HepG2 (cell line): ENCODE data around the gene TWIST2. TPM values are rescaled to one million over a fixed set of nuclear protein-coding genes. Genes with fewer than 3 reads are reported as not detected.

Experiments
- ATAC-seq: fragments of 200-7000 bp; cut with Tn5 transposase; 3 replicates; pipeline ENCODE4 v1.9.1; 2020; ENCODE audit warnings: mild to moderate bottlenecking, moderate library complexity
- BruUV-seq: library from RNA; stranded (reverse); fragments of 400-500 nt; replicated peaks from 2 replicates; lab custom pipeline; 2021; lab: Mats Ljungman, UMichigan
- CTCF ChIA-PET: fragments of 300-600 bp; formaldehyde crosslinking; extraction: SDS; loops from one replicate; lab custom pipeline; 2021; ENCODE audit warnings: low total read pairs, inconsistent platforms, low intra/inter-chr PET ratio; lab: Yijun Ruan, JAX
- POLR2A ChIA-PET: fragments of 350-600 bp; sonication (Branson Sonifier 250); formaldehyde crosslinking; loops from one replicate; lab custom pipeline; 2020; ENCODE audit warnings: antibody characterized with exemption, inconsistent platforms; lab: Yijun Ruan, JAX
- DNase-seq: peaks from one replicate; pipeline ENCODE4 v3.0.0-alpha.2; 2015; ENCODE audit warnings: low spot score
- FAIRE-seq: peaks from 3 replicates; lab custom pipeline; 2011; peaks lifted over from hg19 to GRCh38; lab: Jason Lieb, UNC
- H2AFZ ChIP-seq: one replicate; pipeline ENCODE4 v1.6.1; 2011; ENCODE audit warnings: low read length, inconsistent platforms
- H3K27ac ChIP-seq: fragments of 300-600 bp; 3 replicates; pipeline ENCODE4 v1.8.0; 2011; ENCODE audit warnings: mixed run types, mild to moderate bottlenecking, mixed read lengths, low read length, inconsistent platforms; ENCODE audit not compliant: insufficient read depth; ENCODE audit errors: extremely low read length
- H3K27me3 ChIP-seq, 2 experiments: fragments of 200-600 bp in 1 of 2; 2 replicates in 1 of 2; 3 replicates in 1 of 2; pipeline versions ENCODE4 v1.6.0 to v1.8.0; 2011; ENCODE audit warnings: low read length in 2 of 2, mild to moderate bottlenecking in 2 of 2, moderate library complexity in 2 of 2, inconsistent platforms in 1 of 2; ENCODE audit not compliant: insufficient read depth in 2 of 2, control insufficient read depth in 1 of 2
- H3K36me3 ChIP-seq, 2 experiments: fragments of 200-600 bp in 1 of 2; replicated peaks in 1 of 2; 2 replicates in 1 of 2; 3 replicates in 1 of 2; pipeline versions ENCODE4 v1.5.1 to v1.8.0; 2011; ENCODE audit warnings: low read length in 2 of 2, inconsistent platforms in 1 of 2; ENCODE audit not compliant: insufficient read depth in 2 of 2, control insufficient read depth in 1 of 2
- H3K4me1 ChIP-seq: 2 replicates; pipeline ENCODE4 v1.5.1; 2012; ENCODE audit warnings: low read length, inconsistent platforms; ENCODE audit not compliant: insufficient read depth
- H3K4me2 ChIP-seq: 2 replicates; pipeline ENCODE4 v1.6.0; 2011; ENCODE audit warnings: low read depth, low read length, inconsistent platforms
- H3K4me3 ChIP-seq, 3 experiments: fragments of 200-600 bp in 1 of 3; sonication (generic), shearing (Covaris generic) in 1 of 3; replicated peaks in 1 of 3; 2 replicates each; pipeline ENCODE4 v1.5.1; 2011 to 2016; ENCODE audit warnings: low read length in 3 of 3, inconsistent platforms in 2 of 3, low read depth in 2 of 3, mild to moderate bottlenecking in 2 of 3, control low read depth in 1 of 3, mixed read lengths in 1 of 3; ENCODE audit not compliant: insufficient read depth in 1 of 3
- H3K79me2 ChIP-seq: one replicate; pipeline ENCODE4 v1.6.1; 2011; ENCODE audit warnings: low read length, inconsistent platforms; ENCODE audit not compliant: insufficient read depth
- H3K9ac ChIP-seq: 2 replicates; pipeline ENCODE4 v1.6.0; 2011; ENCODE audit warnings: mild to moderate bottlenecking, low read depth, low read length, inconsistent platforms; ENCODE audit not compliant: insufficient read depth
- H3K9me3 ChIP-seq: 2 replicates; pipeline ENCODE4 v1.5.1; 2012; ENCODE audit warnings: mild to moderate bottlenecking, low read length
- H4K20me1 ChIP-seq: 2 replicates; pipeline ENCODE4 v1.6.0; 2011; ENCODE audit warnings: inconsistent platforms, mild to moderate bottlenecking, low read length, moderate library complexity; ENCODE audit not compliant: insufficient read depth
- CREB1 ChIP-seq, 2 experiments: fragments of 450-650 bp in 1 of 2; IDR thresholded peaks; 2 replicates each; pipeline ENCODE4 v1.6.1; 2016 to 2017; ENCODE audit warnings: control low read depth in 1 of 2, mild to moderate bottlenecking in 1 of 2, missing compliant biosample characterization in 1 of 2, missing genetic modification characterization in 1 of 2
- ZMYM4 ChIP-seq: sonication (generic); formaldehyde crosslinking; IDR thresholded peaks from 2 replicates; pipeline ENCODE4 v1.8.1; 2023; ENCODE audit warnings: mild to moderate bottlenecking, missing genetic modification reagents
- ZNF432 ChIP-seq: sonication (generic); formaldehyde crosslinking; IDR thresholded peaks from 2 replicates; pipeline ENCODE4 v1.5.0; 2020; ENCODE audit warnings: missing genetic modification reagents, mild to moderate bottlenecking, borderline replicate concordance
- ZNF503 ChIP-seq: sonication (generic); formaldehyde crosslinking; IDR thresholded peaks from 2 replicates; pipeline ENCODE4 v1.4.0; 2020; ENCODE audit warnings: missing genetic modification reagents
- WGBS: methylation state at CpG from one replicate; pipeline ENCODE4 v1.1.6; 2017; ENCODE audit warnings: low lambda C conversion rate; 5-methylcytosine and 5-hydroxymethylcytosine counted together
- in situ Hi-C: cut with HindIII; loops from 2 replicates; pipeline ENCODE4 v1.10.0; 2017; ENCODE audit warnings: low pct_unique_long_range_greater_than_20kb; ENCODE audit not compliant: extremely low pct_ligation_motif_present
- intact Hi-C: fragments of 100-400 bp; cut with micrococcal nuclease; formaldehyde crosslinking; loops from one replicate; pipeline ENCODE4 v1.10.0; 2022; ENCODE audit not compliant: unreplicated experiment
- polyA plus RNA-seq, 8 experiments: library from polyadenylated mRNA; depleted of rRNA in 3 of 8; stranded (reverse) in 7 of 8; unstranded in 1 of 8; fragments of >200 nt; fragmentation: Illumina TruSeq in 4 of 8; extraction: Trizol in 4 of 8; gene quantifications; 2 replicates each; pipeline versions ENCODE4 v1.2.1 to v1.2.3, GENCODE V29; 2011 to 2016; ENCODE audit warnings: low read depth in 4 of 8, missing spikeins in 1 of 8, mixed read lengths in 1 of 8; ENCODE audit not compliant: insufficient read depth in 1 of 8
- total RNA-seq, 5 experiments: library from RNA; depleted of rRNA; stranded (reverse); fragments of >200 nt; fragmentation: Illumina TruSeq; extraction: Trizol; gene quantifications; 2 replicates each; pipeline ENCODE4 v1.2.3, GENCODE V29; 2016; ENCODE audit warnings: low read depth in 1 of 5
- TF ChIP-seq, protein P1 (sequence below): IDR thresholded peaks from 2 replicates; pipeline ENCODE4 v1.6.1; 2016; ENCODE audit warnings: mild to moderate bottlenecking, missing biosample characterization, missing genetic modification reagents
- TF ChIP-seq, protein P2 (sequence below): sonication (generic); formaldehyde crosslinking; IDR thresholded peaks from 2 replicates; pipeline ENCODE4 v1.5.1; 2020; ENCODE audit warnings: missing genetic modification reagents, mild to moderate bottlenecking, borderline replicate concordance

Gene TWIST2
- total and polyA plus RNA-seq, 2 of the 13 experiments (the other 11 are each of a cell fraction or from before 2014, with no cell fraction given) = 0.08 to 0.11 TPM

- Histone ChIP-seq H3K36me3 (no peaks in the 10 kb centered on the region), H4K20me1 (no peaks in the 10 kb centered on the region; the same call in 1 of the 2 replicates), H3K79me2 (no peaks in the 10 kb centered on the region), H3K27me3 (peaks cover 26 to 94% of the 10 kb centered on the region in 2 experiments; a peak in 4 of 5 replicates), H3K4me1 (no peaks in the 10 kb centered on the region), H3K9ac (no peak overlapping the region), H2AFZ (no peak overlapping the region), H3K9me3 (no peaks in the 10 kb centered on the region), H3K4me2 (no peak overlapping the region), H3K4me3 (no peak overlapping the region), H3K27ac (no peak overlapping the region)
- CTCF ChIA-PET = no interaction called here
- FAIRE-seq (no peak), DNase-seq (no peak), ATAC-seq (no peak)
- TF ChIP-seq, protein P1, sequence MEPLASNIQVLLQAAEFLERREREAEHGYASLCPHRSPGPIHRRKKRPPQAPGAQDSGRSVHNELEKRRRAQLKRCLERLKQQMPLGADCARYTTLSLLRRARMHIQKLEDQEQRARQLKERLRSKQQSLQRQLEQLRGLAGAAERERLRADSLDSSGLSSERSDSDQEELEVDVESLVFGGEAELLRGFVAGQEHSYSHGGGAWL (CRISPR knock-in tag) = no peak
- TF ChIP-seq ZNF503 = no peak
- TF ChIP-seq ZNF432 (CRISPR knock-in tag) = no peak
- TF ChIP-seq ZMYM4 (CRISPR knock-in tag) = no peak
- TF ChIP-seq CREB1 (IDR thresholded peaks at IDR 0.05) = peak; percentile 32; the same call in 1 of the 2 replicates
- TF ChIP-seq CREB1 (CRISPR knock-in tag; IDR thresholded peaks at IDR 0.05) = no peak
- TF ChIP-seq, protein P2, sequence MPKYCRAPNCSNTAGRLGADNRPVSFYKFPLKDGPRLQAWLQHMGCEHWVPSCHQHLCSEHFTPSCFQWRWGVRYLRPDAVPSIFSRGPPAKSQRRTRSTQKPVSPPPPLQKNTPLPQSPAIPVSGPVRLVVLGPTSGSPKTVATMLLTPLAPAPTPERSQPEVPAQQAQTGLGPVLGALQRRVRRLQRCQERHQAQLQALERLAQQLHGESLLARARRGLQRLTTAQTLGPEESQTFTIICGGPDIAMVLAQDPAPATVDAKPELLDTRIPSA (CRISPR knock-in tag) = no peak
- WGBS = 39% methylated on average over 20 of the region's 20 CpGs
- in situ Hi-C loops = no loop called here
- BruUV-seq = no TSS peak
- POLR2A ChIA-PET = no interaction called here
- intact Hi-C loops = no loop called here
Observed at GRCh38 chr2:238925816-238926521, 78.1 kb downstream of the TWIST2 start.
